Measurements from ENCODE around the gene OR51E1. TPM values are rescaled to one million over a fixed set of nuclear protein-coding genes. Genes with fewer than 3 reads are reported as not detected.

Gene OR51E1
- total RNA-seq, 3 donors from 2014 or later (not counting 1 experiment from before 2014, with no cell fraction given): not detected

DNA sequence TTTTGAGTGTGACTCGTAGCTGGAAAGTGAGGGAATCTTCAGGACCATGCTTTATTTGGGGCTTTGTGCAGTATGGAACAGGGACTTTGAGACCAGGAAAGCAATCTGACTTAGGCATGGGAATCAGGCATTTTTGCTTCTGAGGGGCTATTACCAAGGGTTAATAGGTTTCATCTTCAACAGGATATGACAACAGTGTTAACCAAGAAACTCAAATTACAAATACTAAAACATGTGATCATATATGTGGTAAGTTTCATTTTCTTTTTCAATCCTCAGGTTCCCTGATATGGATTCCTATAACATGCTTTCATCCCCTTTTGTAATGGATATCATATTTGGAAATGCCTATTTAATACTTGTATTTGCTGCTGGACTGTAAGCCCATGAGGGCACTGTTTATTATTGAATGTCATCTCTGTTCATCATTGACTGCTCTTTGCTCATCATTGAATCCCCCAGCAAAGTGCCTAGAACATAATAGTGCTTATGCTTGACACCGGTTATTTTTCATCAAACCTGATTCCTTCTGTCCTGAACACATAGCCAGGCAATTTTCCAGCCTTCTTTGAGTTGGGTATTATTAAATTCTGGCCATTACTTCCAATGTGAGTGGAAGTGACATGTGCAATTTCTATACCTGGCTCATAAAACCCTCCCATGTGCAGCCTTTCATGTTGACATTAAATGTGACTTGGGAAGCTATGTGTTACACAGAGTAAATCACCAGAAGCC, 11.0 kb downstream of the OR51E1 start:
- H3K27ac ChIP-seq (ENCODE audit: low read length): no peak overlapping the region
- Mint-ChIP-seq H3K9me3 (peaks cover 2 to 4% of the 10 kb centered on the region in 2 donors), H3K27me3 (ENCODE audit: low read depth in 2 of 2) (peaks cover 10% of the 10 kb centered on the region in 2 donors), H3K4me1 (peaks cover 0 to 4% of the 10 kb centered on the region in 2 donors), H3K27ac (no peak overlapping the region), H3K4me3 (no peak overlapping the region), H3K36me3 (no peaks in the 10 kb centered on the region)
- intact Hi-C loops (cut with micrococcal nuclease): no loop called here
- no peaks in the 10 kb centered on the region for H3K9me3 ChIP-seq (ENCODE audit: control insufficient read depth, insufficient read depth, low read length)
- no peaks in the 10 kb centered on the region for H3K4me1 ChIP-seq (ENCODE audit: control insufficient read depth, insufficient read depth, low read length)
- no peaks in the 10 kb centered on the region for H3K27me3 ChIP-seq (ENCODE audit: control insufficient read depth, insufficient read depth, low read length)
- no peak overlapping the region for H3K4me3 ChIP-seq (ENCODE audit: low read length)
- DNase-seq (no peak), ATAC-seq (peak in 2 of 3 donors; percentile 34 to 57)
- no peaks in the 10 kb centered on the region for H3K36me3 ChIP-seq (ENCODE audit: control insufficient read depth, insufficient read depth, low read length)
- 90% methylated on average over 2 of the region's 2 CpGs for WGBS (ENCODE audit: insufficient coverage)
- TF ChIP-seq, protein P1, sequence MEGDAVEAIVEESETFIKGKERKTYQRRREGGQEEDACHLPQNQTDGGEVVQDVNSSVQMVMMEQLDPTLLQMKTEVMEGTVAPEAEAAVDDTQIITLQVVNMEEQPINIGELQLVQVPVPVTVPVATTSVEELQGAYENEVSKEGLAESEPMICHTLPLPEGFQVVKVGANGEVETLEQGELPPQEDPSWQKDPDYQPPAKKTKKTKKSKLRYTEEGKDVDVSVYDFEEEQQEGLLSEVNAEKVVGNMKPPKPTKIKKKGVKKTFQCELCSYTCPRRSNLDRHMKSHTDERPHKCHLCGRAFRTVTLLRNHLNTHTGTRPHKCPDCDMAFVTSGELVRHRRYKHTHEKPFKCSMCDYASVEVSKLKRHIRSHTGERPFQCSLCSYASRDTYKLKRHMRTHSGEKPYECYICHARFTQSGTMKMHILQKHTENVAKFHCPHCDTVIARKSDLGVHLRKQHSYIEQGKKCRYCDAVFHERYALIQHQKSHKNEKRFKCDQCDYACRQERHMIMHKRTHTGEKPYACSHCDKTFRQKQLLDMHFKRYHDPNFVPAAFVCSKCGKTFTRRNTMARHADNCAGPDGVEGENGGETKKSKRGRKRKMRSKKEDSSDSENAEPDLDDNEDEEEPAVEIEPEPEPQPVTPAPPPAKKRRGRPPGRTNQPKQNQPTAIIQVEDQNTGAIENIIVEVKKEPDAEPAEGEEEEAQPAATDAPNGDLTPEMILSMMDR (IDR thresholded peaks at IDR 0.05): no peak

DNA sequence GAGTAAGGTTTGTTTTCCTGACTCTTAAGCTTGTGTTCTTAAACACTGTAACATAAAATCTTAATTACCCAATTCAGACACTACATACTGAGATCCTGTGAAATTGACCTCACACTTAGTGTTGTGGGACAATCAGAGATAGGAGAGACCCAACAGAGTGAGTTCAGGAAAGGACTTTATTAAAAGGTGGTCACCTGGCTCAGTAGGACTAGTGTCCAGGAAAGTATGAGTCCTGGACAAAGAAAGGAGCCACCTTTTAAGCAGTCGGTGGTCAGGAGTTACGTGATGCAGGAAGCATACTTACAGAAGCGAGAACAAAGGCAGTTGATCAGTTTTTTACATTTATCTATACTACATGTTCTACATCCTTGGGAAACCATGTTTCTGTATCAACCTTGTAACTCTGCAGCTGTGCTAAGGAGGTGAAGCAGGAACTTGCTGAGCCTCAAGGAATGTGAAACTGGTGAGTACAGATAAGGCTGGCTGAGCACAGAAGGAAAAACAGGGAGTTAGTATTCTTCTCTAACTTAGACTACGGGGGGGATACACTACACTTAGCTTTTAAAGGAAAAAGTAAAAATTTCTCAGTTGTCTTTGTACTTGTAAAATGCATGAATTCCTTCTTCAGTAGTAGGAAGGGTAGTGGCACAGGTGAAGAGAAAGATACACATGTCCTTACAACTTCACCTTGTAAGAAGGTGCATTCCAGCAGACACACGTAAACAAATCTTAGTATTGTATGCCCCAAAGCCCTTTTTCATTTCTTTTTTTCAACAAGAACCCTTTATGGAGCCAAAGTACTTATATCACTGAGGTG, 15.1 kb downstream of the OR51E1 start:
- TF ChIP-seq, protein P1 (IDR thresholded peaks at IDR 0.05): no peak
- intact Hi-C loops (cut with micrococcal nuclease): no loop called here

DNA sequence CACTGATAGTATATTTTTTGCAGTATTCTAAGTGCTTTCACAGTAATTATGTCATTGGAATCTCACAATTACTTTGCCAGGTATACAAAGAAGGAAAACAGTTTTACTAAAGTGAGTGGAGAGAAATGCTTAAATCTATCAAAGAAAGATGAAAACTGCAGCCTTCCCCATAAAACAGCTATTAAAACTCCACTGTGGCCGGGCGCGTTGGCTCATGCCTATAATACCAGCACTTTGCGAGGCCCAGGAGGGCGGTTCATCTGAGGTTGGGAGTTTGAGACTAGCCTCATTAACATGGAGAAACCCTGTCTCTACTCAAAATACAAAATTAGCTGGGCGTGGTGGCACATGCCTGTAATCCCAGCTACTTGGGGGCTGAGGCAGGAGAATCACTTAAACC, 19.1 kb downstream of the OR51E1 start:
- DNase-seq (no peak), ATAC-seq (no peak)
- H3K9me3 Mint-ChIP-seq: no peaks in the 10 kb centered on the region
- H3K27ac Mint-ChIP-seq: no peak overlapping the region
- no peaks in the 10 kb centered on the region for H3K4me1 ChIP-seq (ENCODE audit: control insufficient read depth, insufficient read depth, low read length)
- TF ChIP-seq, protein P1 (IDR thresholded peaks at IDR 0.05): no peak
- peaks cover 12 to 34% of the 10 kb centered on the region in 2 donors for H3K27me3 Mint-ChIP-seq (ENCODE audit: low read depth in 2 of 2)
- H3K27ac ChIP-seq (ENCODE audit: low read length): no peak overlapping the region
- no peaks in the 10 kb centered on the region for H3K27me3 ChIP-seq (ENCODE audit: control insufficient read depth, insufficient read depth, low read length)
- H3K4me3 ChIP-seq (ENCODE audit: low read length): no peak overlapping the region
- 92% methylated on average over 6 of the region's 6 CpGs for WGBS (ENCODE audit: insufficient coverage)
- no peaks in the 10 kb centered on the region for H3K9me3 ChIP-seq (ENCODE audit: control insufficient read depth, insufficient read depth, low read length)
- H3K4me3 Mint-ChIP-seq: no peak overlapping the region
- intact Hi-C loops (cut with micrococcal nuclease): no loop called here
- H3K4me1 Mint-ChIP-seq: no peaks in the 10 kb centered on the region
- no peaks in the 10 kb centered on the region for H3K36me3 ChIP-seq (ENCODE audit: control insufficient read depth, insufficient read depth, low read length)
- H3K36me3 Mint-ChIP-seq: no peaks in the 10 kb centered on the region

More for the DNA sequence above, 15.1 kb downstream of the OR51E1 start:
- Mint-ChIP-seq H3K4me1 (peaks cover 0 to 4% of the 10 kb centered on the region in 2 donors), H3K9me3 (no peaks in the 10 kb centered on the region), H3K36me3 (no peaks in the 10 kb centered on the region), H3K27ac (no peak overlapping the region), H3K27me3 (ENCODE audit: low read depth in 2 of 2) (peaks cover 12 to 25% of the 10 kb centered on the region in 2 donors), H3K4me3 (no peak overlapping the region)
- H3K27ac ChIP-seq (ENCODE audit: low read length): no peak overlapping the region
- no peaks in the 10 kb centered on the region for H3K4me1 ChIP-seq (ENCODE audit: control insufficient read depth, insufficient read depth, low read length)
- no peaks in the 10 kb centered on the region for H3K9me3 ChIP-seq (ENCODE audit: control insufficient read depth, insufficient read depth, low read length)
- WGBS (ENCODE audit: insufficient coverage): 36% methylated on average over 3 of the region's 5 CpGs
- H3K36me3 ChIP-seq (ENCODE audit: control insufficient read depth, insufficient read depth, low read length): no peaks in the 10 kb centered on the region
- no peak overlapping the region for H3K4me3 ChIP-seq (ENCODE audit: low read length)
- ATAC-seq: no peak
- H3K27me3 ChIP-seq (ENCODE audit: control insufficient read depth, insufficient read depth, low read length): no peaks in the 10 kb centered on the region
- DNase-seq: no peak
